Endothelial cell of umbilical vein (primary cell): ENCODE results near the gene PPP1R1A.

ENCODE experiments used
- POLR2A ChIP-seq: IDR thresholded peaks from 2 replicates; pipeline ENCODE4 v1.6.1; 2012; ENCODE audit warnings: low read depth, mild to moderate bottlenecking, control low read depth, low read length
- POLR2AphosphoS5 ChIP-seq: IDR thresholded peaks from 2 replicates; pipeline ENCODE4 v1.6.1; 2012; ENCODE audit warnings: low read depth, mild to moderate bottlenecking, control low read depth, low read length, moderate library complexity; ENCODE audit not compliant: insufficient read depth
- TF ChIP-seq, protein P1 (sequence below), 2 donors: IDR thresholded peaks; 1 replicate in 1 of 2; 2 replicates in 1 of 2; pipeline ENCODE4 v1.5.1; 2011; ENCODE audit warnings: low read length in 2 of 2, mild to moderate bottlenecking in 2 of 2, moderate library complexity in 2 of 2, control low read depth in 1 of 2, inconsistent platforms in 1 of 2, low read depth in 1 of 2; ENCODE audit not compliant: insufficient read depth in 1 of 2; ENCODE audit errors: extremely low read depth in 1 of 2

DNA sequence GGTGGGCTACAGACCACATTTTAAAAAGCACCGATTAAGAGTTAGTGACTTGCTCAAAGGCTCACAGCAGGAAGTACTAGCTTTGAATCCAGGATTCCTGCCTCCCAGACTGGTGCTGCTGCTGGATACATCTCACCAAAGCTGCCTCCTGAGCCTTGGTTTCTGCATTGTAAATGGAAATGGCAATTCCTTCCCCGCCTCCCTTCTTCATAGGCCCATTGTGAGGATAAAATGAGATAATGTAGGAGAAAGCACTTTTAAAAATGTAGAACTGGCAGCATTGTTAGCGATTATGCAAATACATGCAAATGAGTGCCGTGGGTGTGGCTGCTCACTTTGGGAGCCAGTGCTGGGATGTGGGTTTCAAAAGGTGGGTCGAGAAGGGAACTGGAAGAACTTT lies 23.7 kb downstream of the PPP1R1A start:
- no peak for TF ChIP-seq POLR2AphosphoS5
- TF ChIP-seq, protein P1, sequence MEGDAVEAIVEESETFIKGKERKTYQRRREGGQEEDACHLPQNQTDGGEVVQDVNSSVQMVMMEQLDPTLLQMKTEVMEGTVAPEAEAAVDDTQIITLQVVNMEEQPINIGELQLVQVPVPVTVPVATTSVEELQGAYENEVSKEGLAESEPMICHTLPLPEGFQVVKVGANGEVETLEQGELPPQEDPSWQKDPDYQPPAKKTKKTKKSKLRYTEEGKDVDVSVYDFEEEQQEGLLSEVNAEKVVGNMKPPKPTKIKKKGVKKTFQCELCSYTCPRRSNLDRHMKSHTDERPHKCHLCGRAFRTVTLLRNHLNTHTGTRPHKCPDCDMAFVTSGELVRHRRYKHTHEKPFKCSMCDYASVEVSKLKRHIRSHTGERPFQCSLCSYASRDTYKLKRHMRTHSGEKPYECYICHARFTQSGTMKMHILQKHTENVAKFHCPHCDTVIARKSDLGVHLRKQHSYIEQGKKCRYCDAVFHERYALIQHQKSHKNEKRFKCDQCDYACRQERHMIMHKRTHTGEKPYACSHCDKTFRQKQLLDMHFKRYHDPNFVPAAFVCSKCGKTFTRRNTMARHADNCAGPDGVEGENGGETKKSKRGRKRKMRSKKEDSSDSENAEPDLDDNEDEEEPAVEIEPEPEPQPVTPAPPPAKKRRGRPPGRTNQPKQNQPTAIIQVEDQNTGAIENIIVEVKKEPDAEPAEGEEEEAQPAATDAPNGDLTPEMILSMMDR (IDR thresholded peaks at IDR 0.05; ENCODE audit: extremely low read depth in 1 of 2, insufficient read depth in 1 of 2, low read depth in 1 of 2, low read length in 2 of 2): no peak
- TF ChIP-seq POLR2A: no peak
